ENCODE data around the gene GXYLT1.

- TF ChIP-seq POLR2A (IDR thresholded peaks at IDR 0.05) = no peak
- TF ChIP-seq CTCF (IDR thresholded peaks at IDR 0.05) = no peak
These were observed 19.3 kb downstream of the GXYLT1 start for GRCh38 chr12:42125388-42125767.
